Transverse colon (tissue), 3 donors: ENCODE data around the gene ZNF93.
"Not testable (repeated sequence)": the region's sequence is repeated elsewhere in the genome, so short reads cannot be mapped to it uniquely, and the experiment has no call there.

Experiments used
- EP300 ChIP-seq: sonication (generic); formaldehyde crosslinking; IDR thresholded peaks from one replicate; pipeline ENCODE4 v1.6.1; 2017; ENCODE audit warnings: antibody characterized with exemption, low read depth
- TF ChIP-seq, protein P1 (sequence below), 5 experiments: fragments of 200-600 bp in 3 of 5; fragments of 450-650 bp in 2 of 5; sonication (generic) in 3 of 5; IDR thresholded peaks; 1 replicate in 2 of 5; 2 replicates in 3 of 5; pipeline ENCODE4 v1.5.1; 2016 to 2017; ENCODE audit warnings: antibody characterized with exemption in 5 of 5, inconsistent platforms in 3 of 5, mild to moderate bottlenecking in 2 of 5, moderate library complexity in 1 of 5

DNA sequence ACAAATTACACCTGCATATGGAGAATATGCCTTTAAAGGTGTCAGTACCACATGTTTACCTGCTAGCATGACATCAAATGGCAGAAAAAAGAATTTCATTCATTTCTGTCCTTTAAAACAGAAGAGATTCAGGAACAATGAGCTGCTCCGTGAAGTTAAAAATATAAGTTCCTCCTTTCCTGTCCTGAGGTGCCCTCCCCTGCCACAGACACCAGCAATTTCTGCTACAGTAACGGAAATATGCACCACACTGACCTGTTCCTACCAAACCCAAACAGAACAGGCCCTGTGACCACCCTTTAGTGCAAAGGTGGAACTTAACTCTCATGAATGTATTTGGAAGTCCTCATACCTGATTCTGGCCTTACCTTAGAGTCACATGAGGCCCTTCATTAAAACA, 49.0 kb upstream of the ZNF93 start:
- TF ChIP-seq, protein P1, sequence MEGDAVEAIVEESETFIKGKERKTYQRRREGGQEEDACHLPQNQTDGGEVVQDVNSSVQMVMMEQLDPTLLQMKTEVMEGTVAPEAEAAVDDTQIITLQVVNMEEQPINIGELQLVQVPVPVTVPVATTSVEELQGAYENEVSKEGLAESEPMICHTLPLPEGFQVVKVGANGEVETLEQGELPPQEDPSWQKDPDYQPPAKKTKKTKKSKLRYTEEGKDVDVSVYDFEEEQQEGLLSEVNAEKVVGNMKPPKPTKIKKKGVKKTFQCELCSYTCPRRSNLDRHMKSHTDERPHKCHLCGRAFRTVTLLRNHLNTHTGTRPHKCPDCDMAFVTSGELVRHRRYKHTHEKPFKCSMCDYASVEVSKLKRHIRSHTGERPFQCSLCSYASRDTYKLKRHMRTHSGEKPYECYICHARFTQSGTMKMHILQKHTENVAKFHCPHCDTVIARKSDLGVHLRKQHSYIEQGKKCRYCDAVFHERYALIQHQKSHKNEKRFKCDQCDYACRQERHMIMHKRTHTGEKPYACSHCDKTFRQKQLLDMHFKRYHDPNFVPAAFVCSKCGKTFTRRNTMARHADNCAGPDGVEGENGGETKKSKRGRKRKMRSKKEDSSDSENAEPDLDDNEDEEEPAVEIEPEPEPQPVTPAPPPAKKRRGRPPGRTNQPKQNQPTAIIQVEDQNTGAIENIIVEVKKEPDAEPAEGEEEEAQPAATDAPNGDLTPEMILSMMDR (IDR thresholded peaks at IDR 0.05), result not testable (repeated sequence)
- not testable (repeated sequence) for TF ChIP-seq EP300
